Naive thymus-derived CD8-positive, alpha-beta T cell (primary cell): ENCODE results near the gene TTC28. TPM values are rescaled to one million over a fixed set of nuclear protein-coding genes. Genes with fewer than 3 reads are reported as not detected.
A peak's percentile ranks its signal among the peaks of the same experiment; 100 is the strongest.
"Not testable (repeated sequence)": the region's sequence is repeated elsewhere in the genome, so short reads cannot be mapped to it uniquely, and the experiment has no call there.

Source experiments
- ATAC-seq, 2 donors: fragments of 150-1000 bp; cut with Tn5 transposase in 1 of 2; sonication (Bioruptor Pico), chemical (Tn5 transposase) in 1 of 2; 1 replicate in 1 of 2; 2 replicates in 1 of 2; pipeline ENCODE4 v1.10.0; 2021; ENCODE audit warnings: mild to moderate bottlenecking in 2 of 2, moderate library complexity in 2 of 2
- POLR2A ChIA-PET: fragments of 350-600 bp; sonication (Branson Sonifier 250); formaldehyde crosslinking; loops from one replicate; lab custom pipeline; 2021; ENCODE audit warnings: antibody characterized with exemption; lab: Charles Lee
- DNase-seq, 10 donors: peaks; one replicate each; pipeline versions ENCODE4 v3.0.0 to v3.0.0-alpha.2; 2020 to 2022
- H3K27ac Mint-ChIP-seq, 10 donors: one replicate each; pipeline ENCODE4 v1.8.0; 2020 to 2022; ENCODE audit warnings: mild to moderate bottlenecking in 10 of 10, mixed read lengths in 10 of 10, moderate library complexity in 4 of 10, inconsistent platforms in 1 of 10
- H3K27me3 Mint-ChIP-seq, 5 donors: one replicate each; pipeline ENCODE4 v1.8.0; 2021 to 2022; ENCODE audit warnings: mixed read lengths in 5 of 5
- H3K36me3 Mint-ChIP-seq, 3 donors: one replicate each; pipeline ENCODE4 v1.8.0; 2020 to 2022; ENCODE audit warnings: mixed read lengths in 3 of 3, mild to moderate bottlenecking in 2 of 3, inconsistent platforms in 1 of 3
- H3K4me1 Mint-ChIP-seq, 4 donors: one replicate each; pipeline ENCODE4 v1.8.0; 2021 to 2022; ENCODE audit warnings: mixed read lengths in 4 of 4
- H3K4me3 Mint-ChIP-seq, 10 donors: one replicate each; pipeline ENCODE4 v1.8.0; 2020 to 2022; ENCODE audit warnings: mild to moderate bottlenecking in 10 of 10, mixed read lengths in 10 of 10, moderate library complexity in 6 of 10, inconsistent platforms in 1 of 10
- H3K9me3 Mint-ChIP-seq, 9 donors: one replicate each; pipeline ENCODE4 v1.8.0; 2020 to 2022; ENCODE audit warnings: mixed read lengths in 9 of 9, mild to moderate bottlenecking in 3 of 9, inconsistent platforms in 1 of 9, moderate library complexity in 1 of 9
- polyA plus RNA-seq, 3 donors: library from polyadenylated mRNA; unstranded; fragments of 300-500 nt; fragmentation: Illumina TruSeq; gene quantifications; one replicate each; pipeline ENCODE4 v1.2.3, GENCODE V29; 2021
- total RNA-seq, 8 experiments: library from RNA in 2 of 8; stranded (reverse) in 2 of 8; gene quantifications; one replicate each; pipeline ENCODE4 v1.2.3 and lab custom pipeline; 2021 to 2026

The TTC28 gene
- total and polyA plus RNA-seq, 5 experiments from 2014 or later: 0.44 to 6.4 (median 1.3) TPM

- H3K4me3 Mint-ChIP-seq: no peak overlapping the region
- peaks cover 0 to 8% (median 5%) of the 10 kb centered on the region in 5 donors for H3K27me3 Mint-ChIP-seq
- no peaks in the 10 kb centered on the region for H3K4me1 Mint-ChIP-seq
- no peak for ATAC-seq
- no peak overlapping the region for H3K27ac Mint-ChIP-seq
- no peak for DNase-seq
- peaks cover 0 to 8% (median 0%) of the 10 kb centered on the region in 3 donors for H3K36me3 Mint-ChIP-seq
- POLR2A ChIA-PET: no interaction called here
- H3K9me3 Mint-ChIP-seq: peaks cover 0 to 19% (median 4%) of the 10 kb centered on the region in 9 donors
Observed at GRCh38 chr22:28538922-28539321, 140.7 kb downstream of the TTC28 start.

DNA sequence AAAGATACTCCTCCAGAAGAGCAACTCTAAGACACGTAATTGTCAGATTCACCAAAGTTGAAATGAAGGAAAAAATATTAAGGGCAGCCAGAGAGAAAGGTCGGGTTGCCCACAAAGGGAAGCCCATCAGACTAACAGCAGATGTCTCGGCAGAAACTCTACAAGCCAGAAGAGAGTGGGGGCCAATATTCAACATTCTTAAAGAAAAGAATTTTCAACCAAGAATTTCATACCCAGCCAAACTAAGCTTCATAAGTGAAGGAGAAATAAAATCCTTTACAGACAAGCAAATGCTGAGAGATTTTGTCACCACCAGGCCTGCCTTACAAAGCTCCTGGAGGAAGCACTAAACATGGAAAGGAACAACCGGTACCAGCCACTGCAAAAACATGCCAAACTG lies 149.1 kb downstream of the TTC28 start:
- POLR2A ChIA-PET, H3K27ac Mint-ChIP-seq, H3K4me1 Mint-ChIP-seq, DNase-seq, ATAC-seq: not testable (repeated sequence)
- Mint-ChIP-seq H3K9me3 (peaks cover 0 to 30% (median 20%) of the 10 kb centered on the region in 9 donors), H3K36me3 (peaks cover 4 to 19% (median 10%) of the 10 kb centered on the region in 3 donors), H3K27me3 (peaks cover 9 to 21% (median 15%) of the 10 kb centered on the region in 5 donors), H3K4me3 (peak overlapping the region in 1 of 10 donors; percentile 12)

GRCh38 chr22:28529144-28529543 lies 150.5 kb downstream of the TTC28 start:
- H3K4me3 Mint-ChIP-seq, POLR2A ChIA-PET, ATAC-seq, DNase-seq, H3K4me1 Mint-ChIP-seq, H3K27ac Mint-ChIP-seq: not testable (repeated sequence)
- Mint-ChIP-seq H3K36me3 (peaks cover 4 to 19% (median 10%) of the 10 kb centered on the region in 3 donors), H3K27me3 (peaks cover 9 to 21% (median 15%) of the 10 kb centered on the region in 5 donors), H3K9me3 (peaks cover 0 to 30% (median 20%) of the 10 kb centered on the region in 9 donors)

DNA sequence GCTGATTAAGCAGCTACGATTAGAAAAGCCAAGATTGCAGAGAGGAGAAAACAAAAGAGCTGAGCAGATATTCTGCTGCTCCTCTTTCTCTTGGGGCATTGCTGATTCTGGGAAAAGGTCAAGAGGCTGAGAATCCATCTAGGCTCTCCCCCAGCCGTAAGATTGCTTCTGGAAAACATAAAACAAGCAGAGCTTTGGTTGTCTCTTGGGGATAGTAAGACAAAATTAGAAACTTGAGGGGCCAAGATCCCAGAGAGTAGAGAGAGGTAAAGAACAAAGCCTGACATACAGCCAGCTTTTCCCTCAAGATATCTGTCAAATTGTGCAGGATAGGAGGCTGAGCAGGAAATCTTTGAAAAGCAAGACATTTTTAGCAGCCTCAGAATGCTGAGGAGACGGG lies 158.2 kb downstream of the TTC28 start:
- H3K9me3 Mint-ChIP-seq: peaks cover 0 to 1% (median 0%) of the 10 kb centered on the region in 9 donors
- H3K27ac Mint-ChIP-seq: no peak overlapping the region
- peaks cover 10 to 27% (median 16%) of the 10 kb centered on the region in 5 donors for H3K27me3 Mint-ChIP-seq
- H3K36me3 Mint-ChIP-seq: no peaks in the 10 kb centered on the region
- no peak for DNase-seq
- ATAC-seq: no peak
- POLR2A ChIA-PET: no interaction called here
- no peaks in the 10 kb centered on the region for H3K4me1 Mint-ChIP-seq
- no peak overlapping the region for H3K4me3 Mint-ChIP-seq

GRCh38 chr22:28514321-28514821 lies 165.3 kb downstream of the TTC28 start:
- Mint-ChIP-seq H3K4me3 (no peak overlapping the region), H3K4me1 (no peaks in the 10 kb centered on the region), H3K36me3 (peaks cover 0 to 3% (median under 1%) of the 10 kb centered on the region in 3 donors), H3K27ac (no peak overlapping the region), H3K9me3 (peaks cover 1 to 34% (median 9%) of the 10 kb centered on the region in 9 donors), H3K27me3 (peaks cover 7 to 22% (median 9%) of the 10 kb centered on the region in 5 donors)
- POLR2A ChIA-PET: no interaction called here
- DNase-seq (no peak), ATAC-seq (no peak)

GRCh38 chr22:28512387-28512786 lies 167.3 kb downstream of the TTC28 start:
- peaks cover 8 to 47% (median 16%) of the 10 kb centered on the region in 9 donors for H3K9me3 Mint-ChIP-seq
- DNase-seq, ATAC-seq, H3K4me1 Mint-ChIP-seq, H3K4me3 Mint-ChIP-seq, POLR2A ChIA-PET, H3K27ac Mint-ChIP-seq: not testable (repeated sequence)
- peaks cover 12 to 24% (median 16%) of the 10 kb centered on the region in 5 donors for H3K27me3 Mint-ChIP-seq
- H3K36me3 Mint-ChIP-seq: peaks cover 0 to 13% (median 4%) of the 10 kb centered on the region in 3 donors

- no peak for DNase-seq
- Mint-ChIP-seq H3K27me3 (peaks cover 20 to 31% (median 23%) of the 10 kb centered on the region in 5 donors), H3K4me1 (no peaks in the 10 kb centered on the region), H3K4me3 (no peak overlapping the region), H3K27ac (no peak overlapping the region), H3K36me3 (peaks cover 0 to 18% (median 4%) of the 10 kb centered on the region in 3 donors), H3K9me3 (peaks cover 10 to 52% (median 19%) of the 10 kb centered on the region in 9 donors)
- no peak for ATAC-seq
- POLR2A ChIA-PET: no interaction called here
Observed at GRCh38 chr22:28507896-28508295, 171.7 kb downstream of the TTC28 start.

DNA sequence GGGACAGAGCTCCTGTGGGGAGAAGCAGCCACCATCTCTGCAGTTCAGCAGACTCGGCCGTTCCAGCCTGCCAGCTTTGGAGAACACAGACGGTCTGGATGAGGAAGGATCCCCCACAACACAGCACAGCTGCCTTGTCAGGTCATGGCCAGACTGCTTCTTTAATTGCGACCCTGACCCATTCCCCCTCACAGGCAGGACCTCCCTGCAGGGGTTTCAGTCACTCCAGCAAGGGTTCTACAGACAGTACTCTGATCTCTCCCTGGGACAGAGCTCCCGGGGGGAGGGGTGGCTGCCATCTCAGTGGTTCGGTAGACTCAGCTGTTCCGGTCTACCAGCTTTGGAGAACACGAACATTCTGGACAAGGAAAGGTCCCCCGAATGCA lies 173.5 kb downstream of the TTC28 start:
- POLR2A ChIA-PET: no interaction called here

DNA sequence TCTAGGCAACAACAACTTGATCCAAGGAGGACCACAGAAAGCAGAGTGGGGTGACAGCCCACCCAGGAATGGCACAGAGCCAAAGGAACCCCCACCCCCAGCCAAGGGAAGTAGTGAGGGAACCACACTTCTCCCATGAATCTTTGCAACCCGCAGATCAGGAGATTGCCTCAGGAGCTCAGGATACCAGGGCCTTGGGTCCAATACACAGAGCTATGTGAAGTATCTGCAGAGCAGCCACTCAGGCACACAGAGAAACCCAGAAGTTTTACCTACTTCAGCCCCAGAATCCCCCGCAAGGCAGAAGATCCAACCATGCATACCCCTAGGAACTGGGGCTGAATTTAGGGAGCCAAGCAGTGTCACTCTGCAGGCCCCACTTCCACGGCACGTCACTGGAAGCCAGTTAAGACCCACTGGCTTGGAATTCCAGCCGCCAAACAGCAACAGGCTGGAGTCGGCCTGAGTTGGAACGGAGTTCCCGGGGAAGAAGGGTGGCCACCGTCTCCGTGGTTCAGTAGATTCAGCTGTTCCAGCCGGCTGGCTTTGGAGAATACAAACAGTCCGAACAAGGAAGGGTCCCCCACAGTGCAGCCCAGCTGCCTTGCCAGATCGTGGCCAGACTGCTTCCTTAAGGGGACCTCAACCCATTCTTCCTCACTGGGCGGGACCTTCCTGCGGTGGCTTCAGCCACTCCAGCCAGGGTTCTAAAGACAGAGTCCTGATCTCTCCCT lies 174.1 kb downstream of the TTC28 start:
- DNase-seq (no peak), ATAC-seq (no peak)
- no peak overlapping the region for H3K27ac Mint-ChIP-seq
- peaks cover 10 to 35% (median 13%) of the 10 kb centered on the region in 9 donors for H3K9me3 Mint-ChIP-seq
- no peaks in the 10 kb centered on the region for H3K4me1 Mint-ChIP-seq
- POLR2A ChIA-PET: no interaction called here
- peaks cover 17 to 23% (median 23%) of the 10 kb centered on the region in 5 donors for H3K27me3 Mint-ChIP-seq
- H3K4me3 Mint-ChIP-seq: no peak overlapping the region
- H3K36me3 Mint-ChIP-seq: peaks cover 0 to 18% (median 4%) of the 10 kb centered on the region in 3 donors

More for the DNA sequence above, 173.5 kb downstream of the TTC28 start:
- H3K9me3 Mint-ChIP-seq: peaks cover 10 to 40% (median 19%) of the 10 kb centered on the region in 9 donors
- peaks cover 18 to 28% (median 23%) of the 10 kb centered on the region in 5 donors for H3K27me3 Mint-ChIP-seq
- H3K4me1 Mint-ChIP-seq: no peaks in the 10 kb centered on the region
- H3K36me3 Mint-ChIP-seq: peaks cover 0 to 18% (median 4%) of the 10 kb centered on the region in 3 donors
- DNase-seq (no peak), ATAC-seq (no peak)
- H3K27ac Mint-ChIP-seq: no peak overlapping the region
- H3K4me3 Mint-ChIP-seq: no peak overlapping the region

DNA sequence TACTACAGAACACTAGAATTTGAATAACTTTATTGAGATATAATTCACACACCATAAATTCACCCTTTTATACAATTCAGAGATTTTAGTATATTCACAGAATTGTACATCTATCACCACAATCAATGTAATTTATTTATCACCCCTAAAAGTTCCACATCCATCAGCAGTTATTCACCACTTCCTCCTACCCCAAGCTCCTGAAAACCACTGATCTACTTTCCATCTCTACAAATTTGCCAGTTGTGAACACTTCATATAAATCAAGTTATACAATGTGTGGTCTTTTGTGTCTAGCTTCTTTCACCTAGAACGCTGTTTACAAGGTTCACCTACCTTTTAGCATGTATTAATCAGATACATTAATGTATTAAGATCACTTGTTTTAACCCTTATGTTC lies 179.6 kb downstream of the TTC28 start:
- no peak overlapping the region for H3K4me3 Mint-ChIP-seq
- H3K27ac Mint-ChIP-seq: no peak overlapping the region
- DNase-seq (no peak), ATAC-seq (no peak)
- H3K27me3 Mint-ChIP-seq: peaks cover 15 to 21% (median 17%) of the 10 kb centered on the region in 5 donors
- H3K4me1 Mint-ChIP-seq: no peaks in the 10 kb centered on the region
- no peaks in the 10 kb centered on the region for H3K9me3 Mint-ChIP-seq
- H3K36me3 Mint-ChIP-seq: no peaks in the 10 kb centered on the region
- POLR2A ChIA-PET: no interaction called here

GRCh38 chr22:28498044-28498443 lies 181.6 kb downstream of the TTC28 start:
- Mint-ChIP-seq H3K27ac (no peak overlapping the region), H3K9me3 (no peaks in the 10 kb centered on the region), H3K27me3 (peaks cover 14 to 24% (median 19%) of the 10 kb centered on the region in 5 donors), H3K4me3 (no peak overlapping the region), H3K36me3 (no peaks in the 10 kb centered on the region), H3K4me1 (no peaks in the 10 kb centered on the region)
- ATAC-seq (no peak), DNase-seq (no peak)
- POLR2A ChIA-PET: no interaction called here

GRCh38 chr22:28497188-28497587 lies 182.5 kb downstream of the TTC28 start:
- no peak for ATAC-seq
- peaks cover 12 to 26% (median 19%) of the 10 kb centered on the region in 5 donors for H3K27me3 Mint-ChIP-seq

GRCh38 chr22:28491289-28491688 lies 188.4 kb downstream of the TTC28 start:
- H3K9me3 Mint-ChIP-seq, H3K4me3 Mint-ChIP-seq, ATAC-seq, POLR2A ChIA-PET, H3K4me1 Mint-ChIP-seq, H3K27ac Mint-ChIP-seq, H3K36me3 Mint-ChIP-seq, DNase-seq: not testable (repeated sequence)
- peaks cover 18 to 35% (median 22%) of the 10 kb centered on the region in 5 donors for H3K27me3 Mint-ChIP-seq

More at GRCh38 chr22:28497188-28497587, 182.5 kb downstream of the TTC28 start:
- no peaks in the 10 kb centered on the region for H3K36me3 Mint-ChIP-seq
- POLR2A ChIA-PET: no interaction called here
- no peaks in the 10 kb centered on the region for H3K9me3 Mint-ChIP-seq
- no peak overlapping the region for H3K27ac Mint-ChIP-seq
- no peak for DNase-seq
- no peak overlapping the region for H3K4me3 Mint-ChIP-seq
- H3K4me1 Mint-ChIP-seq: no peaks in the 10 kb centered on the region
